Duodenal mucosa (tissue), 2 donors: ENCODE data around the gene CDK7.

Experiments used
- H3K27ac ChIP-seq: one replicate; pipeline ENCODE4 v1.7.0; 2013; ENCODE audit warnings: low read depth, low read length
- H3K27me3 ChIP-seq, 2 donors: one replicate each; pipeline ENCODE4 v1.7.0; 2013; ENCODE audit warnings: low read length in 2 of 2, control low read depth in 1 of 2; ENCODE audit not compliant: insufficient read depth in 2 of 2, control insufficient read depth in 1 of 2
- H3K36me3 ChIP-seq, 2 donors: one replicate each; pipeline ENCODE4 v1.7.0; 2013; ENCODE audit warnings: low read length in 2 of 2, control low read depth in 1 of 2; ENCODE audit not compliant: insufficient read depth in 2 of 2, control insufficient read depth in 1 of 2
- H3K4me1 ChIP-seq, 2 donors: one replicate each; pipeline ENCODE4 v1.7.0; 2013; ENCODE audit warnings: low read length in 2 of 2, control low read depth in 1 of 2; ENCODE audit not compliant: insufficient read depth in 2 of 2, control insufficient read depth in 1 of 2
- H3K4me3 ChIP-seq, 2 donors: one replicate each; pipeline ENCODE4 v1.7.0; 2013; ENCODE audit warnings: low read length in 2 of 2, low read depth in 1 of 2
- H3K9ac ChIP-seq, 2 donors: one replicate each; pipeline ENCODE4 v1.7.0; 2013; ENCODE audit warnings: low read length in 2 of 2, low read depth in 1 of 2
- H3K9me3 ChIP-seq, 2 donors: one replicate each; pipeline ENCODE4 v1.7.0; 2013; ENCODE audit warnings: low read length in 2 of 2, control low read depth in 1 of 2; ENCODE audit not compliant: control insufficient read depth in 1 of 2

CDK7 gene

DNA sequence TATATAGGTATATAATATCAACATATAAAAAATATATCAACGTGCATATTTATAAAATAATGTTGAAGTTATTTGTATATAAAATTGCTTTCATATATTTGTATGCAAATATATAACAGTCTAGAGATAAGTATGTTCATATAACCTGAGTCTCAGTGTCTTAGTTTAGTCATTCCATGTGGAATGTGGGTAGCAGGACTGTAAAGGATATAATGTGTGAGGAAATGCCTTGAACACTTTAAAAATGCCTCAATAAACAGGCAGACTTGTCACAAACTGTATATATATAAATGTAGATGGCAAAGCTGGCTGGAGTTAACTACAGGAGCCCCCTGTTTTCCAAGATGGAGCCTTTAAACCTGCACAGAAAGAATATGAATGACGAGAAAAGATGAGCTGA lies 49.5 kb downstream of the CDK7 start:
- H3K4me3 ChIP-seq = no peak overlapping the region
- H3K27me3 ChIP-seq = no peaks in the 10 kb centered on the region
- H3K4me1 ChIP-seq = no peaks in the 10 kb centered on the region
- no peak overlapping the region for H3K9ac ChIP-seq
- H3K36me3 ChIP-seq = peaks cover 8 to 44% of the 10 kb centered on the region in 2 donors
- no peak overlapping the region for H3K27ac ChIP-seq
- H3K9me3 ChIP-seq = no peaks in the 10 kb centered on the region

DNA sequence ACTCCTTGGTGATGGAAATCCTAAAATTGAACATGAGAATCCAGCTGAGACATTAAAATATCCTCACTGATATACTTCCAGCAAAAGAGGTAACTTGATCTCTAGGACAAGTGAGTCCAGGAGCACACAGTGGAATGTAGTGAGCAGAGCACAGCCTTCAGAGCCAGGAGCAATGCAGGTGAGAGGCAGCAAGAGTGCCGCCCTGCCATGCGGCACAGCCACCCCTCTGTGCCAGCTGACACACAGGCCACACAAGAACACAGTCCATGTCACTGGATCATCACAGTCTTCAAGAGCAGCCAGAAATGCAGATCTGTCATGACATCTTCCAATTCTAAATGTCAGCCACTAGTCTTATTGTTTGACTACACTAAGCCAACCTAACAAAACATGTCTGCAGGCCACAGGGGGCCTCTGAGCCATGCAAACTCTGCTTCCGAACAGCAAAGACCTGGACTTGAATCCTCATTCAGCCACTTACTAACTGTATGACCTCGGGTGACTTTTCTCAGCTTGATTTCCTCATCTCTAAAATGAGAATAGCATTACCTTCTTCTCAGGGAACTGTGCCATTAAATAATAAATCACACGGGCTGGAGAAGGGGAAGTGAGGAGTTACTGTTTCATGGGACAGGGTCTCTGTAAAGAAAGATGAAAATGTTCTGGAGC lies 50.9 kb downstream of the CDK7 start:
- Histone ChIP-seq H3K9me3 (no peaks in the 10 kb centered on the region), H3K4me1 (no peaks in the 10 kb centered on the region), H3K27me3 (no peaks in the 10 kb centered on the region), H3K36me3 (peaks cover 4 to 31% of the 10 kb centered on the region in 2 donors), H3K9ac (no peak overlapping the region), H3K27ac (no peak overlapping the region), H3K4me3 (no peak overlapping the region)

DNA sequence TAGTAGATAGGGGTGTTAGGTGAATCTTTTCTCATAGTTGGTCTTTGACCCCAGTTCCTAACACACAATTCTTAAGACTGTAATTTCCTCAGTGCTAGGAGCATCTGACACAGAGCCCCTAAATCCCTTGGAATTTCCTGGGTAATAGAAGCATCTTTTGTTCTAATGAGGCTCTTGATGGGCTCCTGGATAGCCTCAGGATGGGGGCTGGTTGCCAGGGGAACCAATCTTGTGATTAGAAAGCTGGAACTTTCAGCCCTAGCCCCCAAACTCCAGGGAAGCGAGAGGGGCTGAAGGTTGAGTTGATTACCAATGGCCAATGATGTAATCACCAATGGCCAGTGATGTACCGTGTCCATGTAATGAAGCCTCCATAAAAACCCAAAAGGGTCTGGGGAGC lies 53.4 kb downstream of the CDK7 start:
- no peaks in the 10 kb centered on the region for H3K27me3 ChIP-seq
- H3K36me3 ChIP-seq = peaks cover 4 to 28% of the 10 kb centered on the region in 2 donors
- H3K4me3 ChIP-seq = no peak overlapping the region
- H3K27ac ChIP-seq = no peak overlapping the region
- no peaks in the 10 kb centered on the region for H3K4me1 ChIP-seq
- no peaks in the 10 kb centered on the region for H3K9me3 ChIP-seq
- H3K9ac ChIP-seq = no peak overlapping the region

DNA sequence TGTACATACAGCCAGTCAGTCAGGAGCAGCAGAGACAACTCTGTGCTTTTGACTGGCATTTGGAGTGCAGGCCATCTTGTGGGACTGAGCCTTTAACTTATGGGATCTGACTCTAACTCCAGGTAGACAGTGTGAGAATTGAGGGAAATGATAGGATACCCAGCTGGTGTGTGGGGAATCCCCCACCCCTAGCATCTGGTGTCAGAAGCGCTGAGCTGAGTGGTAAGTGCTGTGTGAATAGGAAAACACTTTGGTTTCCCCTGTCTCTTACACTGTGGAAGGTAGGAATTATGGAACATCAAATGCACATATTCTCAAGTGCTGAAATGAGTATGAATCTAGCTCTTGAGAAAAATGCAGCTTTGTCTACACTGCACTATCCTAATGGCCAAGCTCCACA lies 54.0 kb downstream of the CDK7 start:
- H3K4me3 ChIP-seq = no peak overlapping the region
- no peak overlapping the region for H3K9ac ChIP-seq
- no peaks in the 10 kb centered on the region for H3K4me1 ChIP-seq
- H3K9me3 ChIP-seq = no peaks in the 10 kb centered on the region
- H3K27ac ChIP-seq = no peak overlapping the region
- H3K27me3 ChIP-seq = no peaks in the 10 kb centered on the region
- peaks cover 4 to 30% of the 10 kb centered on the region in 2 donors for H3K36me3 ChIP-seq

DNA sequence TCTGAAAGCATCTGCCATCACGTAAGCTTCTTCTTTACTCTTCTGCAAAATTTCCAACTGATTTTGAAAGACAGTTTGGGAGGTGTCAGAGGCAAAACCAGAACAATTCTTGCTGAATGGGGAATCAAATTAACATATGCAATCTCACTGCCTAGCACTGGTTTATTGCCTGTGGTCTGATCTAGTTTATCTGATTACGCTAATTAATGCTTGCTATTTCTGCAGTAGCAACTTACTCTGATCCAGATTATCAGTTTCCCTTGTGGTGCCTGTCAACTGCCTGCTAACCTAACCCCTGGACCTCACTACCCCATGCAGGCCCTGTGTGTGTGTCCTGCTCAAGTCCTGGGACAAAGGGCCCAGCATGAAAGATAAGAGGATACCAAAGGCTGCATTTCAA lies 57.6 kb downstream of the CDK7 start:
- Histone ChIP-seq H3K36me3 (peaks cover 0 to 35% of the 10 kb centered on the region in 2 donors), H3K4me3 (no peak overlapping the region), H3K27ac (no peak overlapping the region), H3K9me3 (no peaks in the 10 kb centered on the region), H3K4me1 (no peaks in the 10 kb centered on the region), H3K9ac (no peak overlapping the region), H3K27me3 (no peaks in the 10 kb centered on the region)

DNA sequence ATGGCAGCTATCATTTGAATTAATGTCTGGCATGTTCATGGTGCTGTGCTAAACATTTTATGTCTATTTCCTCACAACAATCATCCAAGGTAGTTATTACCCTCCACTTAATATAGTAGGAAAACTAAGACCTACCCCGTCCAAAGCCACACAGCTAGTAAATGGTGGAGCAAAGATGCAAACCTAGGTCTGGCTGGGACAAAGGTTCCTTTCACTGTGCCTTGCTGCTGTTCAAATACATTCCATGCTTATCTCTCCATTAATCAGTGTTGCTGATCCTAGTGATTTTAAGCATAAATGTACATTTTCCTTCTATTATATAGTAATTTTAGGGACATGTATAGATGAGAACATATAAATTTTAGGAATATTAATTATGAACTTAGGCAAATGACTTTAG lies 59.2 kb downstream of the CDK7 start:
- Histone ChIP-seq H3K27ac (no peak overlapping the region), H3K36me3 (peaks cover 0 to 34% of the 10 kb centered on the region in 2 donors), H3K4me3 (no peak overlapping the region), H3K9ac (no peak overlapping the region), H3K4me1 (no peaks in the 10 kb centered on the region), H3K9me3 (no peaks in the 10 kb centered on the region), H3K27me3 (no peaks in the 10 kb centered on the region)

DNA sequence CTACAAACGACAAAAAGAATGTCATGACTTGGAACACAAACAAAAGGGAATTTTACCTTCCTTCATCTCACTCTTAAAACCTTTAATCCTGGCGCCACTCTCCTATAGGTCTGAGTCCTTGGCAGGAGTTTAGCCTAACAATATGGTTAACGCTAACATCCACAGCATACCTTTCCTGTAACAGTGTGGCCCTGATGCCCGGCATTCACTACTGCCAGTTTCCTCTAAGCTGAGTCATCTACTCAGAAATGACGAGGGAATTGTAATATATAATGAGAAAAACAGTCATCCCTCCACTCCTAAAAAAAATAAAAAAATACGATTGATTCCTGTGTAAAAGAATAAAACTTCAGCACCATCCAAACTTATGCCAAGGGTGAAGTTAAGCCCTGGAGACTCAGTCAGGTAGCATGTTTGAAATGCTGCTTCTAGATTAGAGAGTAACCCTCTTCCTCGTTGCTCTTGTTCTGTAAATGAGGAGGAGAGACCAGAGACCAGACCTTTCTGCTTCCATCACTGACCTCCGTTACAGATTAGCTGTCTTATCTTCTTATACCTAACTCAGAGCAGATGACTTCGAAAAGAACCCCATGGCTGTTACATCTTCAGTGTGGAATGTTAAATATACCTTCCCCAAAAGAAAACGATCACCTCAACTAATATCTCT lies 60.5 kb downstream of the CDK7 start:
- H3K9me3 ChIP-seq = no peaks in the 10 kb centered on the region
- H3K4me3 ChIP-seq = no peak overlapping the region
- H3K27me3 ChIP-seq = no peaks in the 10 kb centered on the region
- no peaks in the 10 kb centered on the region for H3K4me1 ChIP-seq
- H3K27ac ChIP-seq = no peak overlapping the region
- H3K9ac ChIP-seq = no peak overlapping the region
- peaks cover 0 to 37% of the 10 kb centered on the region in 2 donors for H3K36me3 ChIP-seq

DNA sequence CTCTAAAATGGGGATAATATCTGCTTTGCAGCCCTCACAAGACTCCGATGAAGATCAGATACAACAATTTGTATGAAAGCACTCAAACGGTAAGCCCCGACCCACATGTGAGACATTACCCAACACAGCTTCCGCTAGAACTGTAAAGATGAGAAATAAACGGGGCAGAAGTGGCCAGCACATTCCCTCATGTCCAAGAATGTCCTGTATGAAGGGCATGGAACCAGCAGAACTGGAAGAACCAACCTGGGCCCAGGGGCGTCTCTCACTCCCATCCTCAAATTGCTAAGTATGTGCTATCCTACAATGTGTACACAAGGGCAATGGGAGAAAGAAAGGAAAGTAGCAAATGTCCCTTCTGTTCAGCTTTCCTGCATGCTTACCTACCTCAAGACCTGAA lies 64.9 kb downstream of the CDK7 start:
- H3K27me3 ChIP-seq = no peaks in the 10 kb centered on the region
- no peaks in the 10 kb centered on the region for H3K9me3 ChIP-seq
- H3K4me3 ChIP-seq = no peak overlapping the region
- H3K36me3 ChIP-seq = peaks cover 0 to 23% of the 10 kb centered on the region in 2 donors
- no peak overlapping the region for H3K9ac ChIP-seq
- H3K4me1 ChIP-seq = no peaks in the 10 kb centered on the region
- H3K27ac ChIP-seq = no peak overlapping the region

DNA sequence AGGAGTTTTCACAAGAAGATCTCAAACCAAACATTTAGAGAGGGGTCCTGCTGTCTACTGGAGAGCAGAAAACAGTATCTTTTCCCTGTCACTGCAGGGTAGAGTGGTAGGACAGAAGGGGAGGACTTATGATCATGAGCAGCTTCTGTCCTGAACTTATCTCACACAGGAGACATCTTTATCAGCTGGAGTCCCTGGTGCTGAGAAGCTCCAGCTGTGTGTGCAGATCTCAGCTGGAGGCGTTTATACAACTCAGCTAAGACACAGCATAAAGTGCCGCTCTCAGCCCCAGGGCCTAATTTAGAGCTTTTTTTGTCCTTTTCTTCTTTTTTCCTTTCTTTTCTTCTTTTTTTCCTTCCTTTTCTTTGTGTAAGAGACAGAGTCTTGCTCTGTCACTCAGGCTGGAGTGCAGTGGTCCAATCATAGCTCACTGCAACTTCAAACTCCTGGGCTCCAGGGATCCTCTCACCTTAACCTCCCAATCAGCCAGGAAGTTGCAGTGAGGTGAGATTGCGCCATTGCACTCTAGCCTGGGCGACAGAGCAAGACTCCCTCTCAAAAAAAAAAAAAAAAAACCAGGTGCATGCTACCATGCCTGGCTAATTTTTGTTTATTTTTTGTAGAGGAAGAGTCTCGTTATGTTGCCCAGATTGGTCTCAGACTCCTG lies 66.0 kb downstream of the CDK7 start:
- Histone ChIP-seq H3K4me3 (no peak overlapping the region), H3K27me3 (no peaks in the 10 kb centered on the region), H3K4me1 (no peaks in the 10 kb centered on the region), H3K36me3 (peaks cover 0 to 19% of the 10 kb centered on the region in 2 donors), H3K27ac (no peak overlapping the region), H3K9ac (no peak overlapping the region), H3K9me3 (no peaks in the 10 kb centered on the region)

DNA sequence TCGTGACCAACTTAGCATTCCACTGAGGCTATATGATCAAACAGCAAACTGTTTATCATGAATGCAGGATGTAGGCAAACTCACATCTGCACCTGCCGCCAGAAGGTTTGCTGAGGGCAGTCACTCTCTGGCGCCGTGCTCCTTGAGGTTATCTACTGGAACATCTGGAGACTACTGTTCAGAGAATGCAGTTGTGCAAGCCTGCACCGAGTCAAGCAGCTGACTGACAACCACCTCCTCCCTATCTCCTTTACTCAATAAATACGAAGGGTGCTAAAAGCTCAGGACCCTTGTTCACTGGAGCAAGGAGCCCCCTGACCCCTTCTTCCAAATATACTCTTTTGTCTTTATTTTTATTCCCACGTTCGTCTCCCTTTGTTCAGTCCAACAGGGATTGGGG lies 70.8 kb downstream of the CDK7 start:
- H3K36me3 ChIP-seq = peaks cover 4 to 22% of the 10 kb centered on the region in 2 donors
- no peak overlapping the region for H3K27ac ChIP-seq
- no peak overlapping the region for H3K4me3 ChIP-seq
- H3K9ac ChIP-seq = no peak overlapping the region
- H3K9me3 ChIP-seq = no peaks in the 10 kb centered on the region
- H3K4me1 ChIP-seq = no peaks in the 10 kb centered on the region
- H3K27me3 ChIP-seq = no peaks in the 10 kb centered on the region
